Peyer's patch (tissue), 4 donors: ENCODE results near the gene NHSL2.

Source experiments
- POLR2A ChIP-seq, 2 donors: fragments of 450-650 bp; IDR thresholded peaks; one replicate each; pipeline ENCODE4 v1.5.1; 2017; ENCODE audit warnings: antibody characterized with exemption in 2 of 2, mild to moderate bottlenecking in 2 of 2, moderate library complexity in 2 of 2
- TF ChIP-seq, protein P1 (sequence below), 6 experiments: fragments of 450-650 bp in 4 of 6; fragments of 200-600 bp in 2 of 6; sonication (generic) in 1 of 6; IDR thresholded peaks; one replicate each; pipeline ENCODE4 v1.5.1; 2017 to 2019; ENCODE audit warnings: antibody characterized with exemption in 6 of 6, mild to moderate bottlenecking in 3 of 6, moderate library complexity in 1 of 6

DNA sequence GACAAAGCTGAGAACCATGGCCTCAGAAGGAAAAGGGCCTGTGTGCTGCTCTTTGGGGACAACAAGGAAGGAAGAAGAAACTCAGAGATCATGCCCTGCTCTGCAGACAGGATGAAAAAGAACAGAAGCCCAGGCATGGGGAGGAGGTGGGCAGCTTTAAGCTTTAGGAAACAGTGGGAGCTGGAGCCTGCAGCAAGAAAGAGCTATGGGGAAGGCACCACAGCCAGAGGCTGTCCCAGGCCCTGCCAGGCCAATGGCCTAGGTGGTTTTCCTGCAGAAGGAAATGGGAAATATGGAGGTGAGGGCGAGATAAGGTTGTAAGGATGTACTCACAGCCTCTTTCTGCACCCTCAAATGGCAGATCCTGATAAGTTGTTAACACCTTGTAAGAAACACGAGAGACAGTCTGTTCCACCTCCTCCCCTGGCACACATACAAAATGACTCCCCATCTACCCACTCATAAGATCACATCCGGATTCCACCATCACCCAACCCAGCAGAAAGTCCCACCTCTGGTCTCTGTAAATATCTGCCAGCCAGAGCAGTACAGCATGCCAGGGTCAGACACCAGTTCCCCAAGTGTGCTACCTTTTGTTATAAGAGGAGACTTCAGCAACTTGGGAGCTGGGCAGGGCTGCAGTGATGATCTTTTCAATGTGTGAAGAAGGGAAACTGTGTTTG, 115.8 kb downstream of the NHSL2 start:
- TF ChIP-seq POLR2A (IDR thresholded peaks at IDR 0.05): no peak
- TF ChIP-seq, protein P1, sequence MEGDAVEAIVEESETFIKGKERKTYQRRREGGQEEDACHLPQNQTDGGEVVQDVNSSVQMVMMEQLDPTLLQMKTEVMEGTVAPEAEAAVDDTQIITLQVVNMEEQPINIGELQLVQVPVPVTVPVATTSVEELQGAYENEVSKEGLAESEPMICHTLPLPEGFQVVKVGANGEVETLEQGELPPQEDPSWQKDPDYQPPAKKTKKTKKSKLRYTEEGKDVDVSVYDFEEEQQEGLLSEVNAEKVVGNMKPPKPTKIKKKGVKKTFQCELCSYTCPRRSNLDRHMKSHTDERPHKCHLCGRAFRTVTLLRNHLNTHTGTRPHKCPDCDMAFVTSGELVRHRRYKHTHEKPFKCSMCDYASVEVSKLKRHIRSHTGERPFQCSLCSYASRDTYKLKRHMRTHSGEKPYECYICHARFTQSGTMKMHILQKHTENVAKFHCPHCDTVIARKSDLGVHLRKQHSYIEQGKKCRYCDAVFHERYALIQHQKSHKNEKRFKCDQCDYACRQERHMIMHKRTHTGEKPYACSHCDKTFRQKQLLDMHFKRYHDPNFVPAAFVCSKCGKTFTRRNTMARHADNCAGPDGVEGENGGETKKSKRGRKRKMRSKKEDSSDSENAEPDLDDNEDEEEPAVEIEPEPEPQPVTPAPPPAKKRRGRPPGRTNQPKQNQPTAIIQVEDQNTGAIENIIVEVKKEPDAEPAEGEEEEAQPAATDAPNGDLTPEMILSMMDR (IDR thresholded peaks at IDR 0.05): no peak
